ENCODE data around the gene MRPS18C.

GRCh38 chr4:83473966-83474365 is 18.1 kb downstream of the MRPS18C start:
- TF ChIP-seq CTCF (IDR thresholded peaks at IDR 0.05; ENCODE audit: borderline replicate concordance, extremely low read depth, low read length, poor library complexity, severe bottlenecking) (no peak), EZH2 (IDR thresholded peaks at IDR 0.05; ENCODE audit: borderline replicate concordance, low read depth, low read length, severe bottlenecking) (no peak)

Measured in DND-41 (cell line).